B cell (primary cell): ENCODE measurements around the gene THBS2.

ENCODE experiments used
- EZH2 ChIP-seq: IDR thresholded peaks from 2 replicates; pipeline ENCODE4 v1.6.1; 2012; ENCODE audit warnings: borderline replicate concordance, low read depth, mild to moderate bottlenecking, moderate library complexity, low read length; ENCODE audit not compliant: insufficient read depth, poor library complexity, severe bottlenecking
- TF ChIP-seq, protein P1 (sequence below): fragments of 200-600 bp; IDR thresholded peaks from one replicate; pipeline ENCODE4 v1.8.0; 2022; ENCODE audit warnings: antibody characterized with exemption, mild to moderate bottlenecking

DNA sequence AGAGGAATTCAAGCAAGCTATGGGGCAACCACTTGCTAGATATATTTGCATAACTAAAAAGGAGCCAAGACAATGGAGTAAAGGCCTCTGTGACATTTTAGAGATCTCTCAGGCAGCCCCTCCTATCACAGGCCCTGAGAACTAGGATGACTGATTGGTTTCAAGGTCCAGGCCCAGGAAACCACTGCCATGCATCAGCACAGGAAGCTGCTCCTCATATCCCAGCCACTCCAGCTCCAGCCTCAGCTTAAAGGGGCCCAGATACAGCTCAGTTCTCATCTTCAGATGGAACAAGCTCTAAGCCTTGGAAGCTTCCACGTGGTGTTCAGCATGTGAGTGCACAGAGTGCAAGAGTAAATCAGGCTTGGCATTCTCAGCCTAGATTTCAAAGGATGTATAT lies 21.1 kb upstream of the THBS2 start:
- TF ChIP-seq EZH2: no peak
- TF ChIP-seq, protein P1, sequence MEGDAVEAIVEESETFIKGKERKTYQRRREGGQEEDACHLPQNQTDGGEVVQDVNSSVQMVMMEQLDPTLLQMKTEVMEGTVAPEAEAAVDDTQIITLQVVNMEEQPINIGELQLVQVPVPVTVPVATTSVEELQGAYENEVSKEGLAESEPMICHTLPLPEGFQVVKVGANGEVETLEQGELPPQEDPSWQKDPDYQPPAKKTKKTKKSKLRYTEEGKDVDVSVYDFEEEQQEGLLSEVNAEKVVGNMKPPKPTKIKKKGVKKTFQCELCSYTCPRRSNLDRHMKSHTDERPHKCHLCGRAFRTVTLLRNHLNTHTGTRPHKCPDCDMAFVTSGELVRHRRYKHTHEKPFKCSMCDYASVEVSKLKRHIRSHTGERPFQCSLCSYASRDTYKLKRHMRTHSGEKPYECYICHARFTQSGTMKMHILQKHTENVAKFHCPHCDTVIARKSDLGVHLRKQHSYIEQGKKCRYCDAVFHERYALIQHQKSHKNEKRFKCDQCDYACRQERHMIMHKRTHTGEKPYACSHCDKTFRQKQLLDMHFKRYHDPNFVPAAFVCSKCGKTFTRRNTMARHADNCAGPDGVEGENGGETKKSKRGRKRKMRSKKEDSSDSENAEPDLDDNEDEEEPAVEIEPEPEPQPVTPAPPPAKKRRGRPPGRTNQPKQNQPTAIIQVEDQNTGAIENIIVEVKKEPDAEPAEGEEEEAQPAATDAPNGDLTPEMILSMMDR: no peak
